GM12872 (cell line): ENCODE results near the gene TSPO2.

Experiments used
- CTCF ChIP-seq: IDR thresholded peaks from 3 replicates; pipeline ENCODE4 v1.5.1; 2011; ENCODE audit warnings: low read depth, mild to moderate bottlenecking, low read length, moderate library complexity; ENCODE audit not compliant: insufficient read depth

Gene TSPO2

GRCh38 chr6:41083072-41083471 is 40.8 kb downstream of the TSPO2 start:
- TF ChIP-seq CTCF: no peak

GRCh38 chr6:41085182-41085581 is 42.9 kb downstream of the TSPO2 start:
- no peak for TF ChIP-seq CTCF

GRCh38 chr6:41088451-41088850 is 46.2 kb downstream of the TSPO2 start:
- TF ChIP-seq CTCF: no peak

- no peak for TF ChIP-seq CTCF
Observed at GRCh38 chr6:41090841-41091761, 48.8 kb downstream of the TSPO2 start.

- peak; percentile 35; the same call in 2 of the 3 replicates for TF ChIP-seq CTCF
Observed at GRCh38 chr6:41092421-41093140, 50.3 kb downstream of the TSPO2 start.

DNA sequence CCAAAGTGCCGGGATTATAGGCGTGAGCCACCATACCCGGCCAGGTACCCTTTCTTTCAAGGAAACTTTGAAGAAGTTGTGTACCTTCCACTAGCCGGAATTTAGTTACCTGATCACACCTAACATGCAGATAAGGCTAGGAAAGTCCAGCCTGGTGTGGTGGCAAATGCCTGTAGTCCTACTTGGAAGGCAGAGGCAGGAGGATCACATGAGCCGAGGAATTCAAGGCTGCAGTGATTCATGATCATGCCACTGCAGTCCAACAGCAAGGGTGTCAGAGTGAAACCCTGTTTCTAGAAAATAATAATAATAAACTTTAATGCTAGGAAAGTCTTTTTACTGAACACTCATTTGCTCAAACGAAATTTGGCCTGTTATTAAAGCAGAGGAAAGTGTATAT is 51.5 kb downstream of the TSPO2 start:
- no peak for TF ChIP-seq CTCF
